T-cell (primary cell): ENCODE data around the gene FTCD. TPM values are rescaled to one million over a fixed set of nuclear protein-coding genes. Genes with fewer than 3 reads are reported as not detected.

Experiments
- ATAC-seq, 4 experiments: fragments of 200-7000 bp in 3 of 4; fragments of 150-1000 bp in 1 of 4; cut with Tn5 transposase; replicated peaks in 1 of 4; 1 replicate in 3 of 4; 2 replicates in 1 of 4; pipeline ENCODE4 v1.10.0; 2021; ENCODE audit warnings: moderate library complexity in 3 of 4, mild to moderate bottlenecking in 2 of 4, moderate number of reproducible peaks in 1 of 4
- CTCF ChIA-PET, 2 donors: fragments of 300-600 bp; sonication (Branson Sonifier 250); formaldehyde crosslinking; loops; one replicate each; lab custom pipeline; 2022; ENCODE audit warnings: antibody characterized with exemption in 2 of 2; lab: Charles Lee
- POLR2A ChIA-PET, 2 donors: fragments of 300-600 bp; sonication (Branson Sonifier 250); formaldehyde crosslinking; loops; one replicate each; lab custom pipeline; 2022; ENCODE audit warnings: antibody characterized with exemption in 2 of 2; lab: Charles Lee
- DNase-seq, 35 experiments: peaks; one replicate each; pipeline versions ENCODE4 v3.0.0 to v3.0.0-alpha.2; 2013 to 2023
- H3K27ac ChIP-seq: one replicate; pipeline ENCODE4 v1.5.1; 2013; ENCODE audit warnings: low read length
- H3K27me3 ChIP-seq, 2 experiments: replicated peaks in 1 of 2; 1 replicate in 1 of 2; 2 replicates in 1 of 2; pipeline versions ENCODE4 v1.6.1 to v1.7.0; 2013; ENCODE audit warnings: low read length in 1 of 2, mixed read lengths in 1 of 2; ENCODE audit not compliant: control insufficient read depth in 2 of 2, insufficient read depth in 2 of 2; ENCODE audit errors: extremely low read depth in 1 of 2
- H3K36me3 ChIP-seq, 2 donors: 1 replicate in 1 of 2; 2 replicates in 1 of 2; pipeline versions ENCODE4 v1.6.1 to v1.7.0; 2013; ENCODE audit warnings: low read length in 1 of 2; ENCODE audit not compliant: control insufficient read depth in 2 of 2, insufficient read depth in 1 of 2; ENCODE audit errors: extremely low read depth in 1 of 2
- H3K4me1 ChIP-seq, 2 experiments: 1 replicate in 1 of 2; 2 replicates in 1 of 2; pipeline versions ENCODE4 v1.6.1 to v1.7.0; 2013; ENCODE audit warnings: low read length in 2 of 2, mixed read lengths in 1 of 2; ENCODE audit not compliant: insufficient read depth in 2 of 2, control insufficient read depth in 1 of 2; ENCODE audit errors: extremely low read depth in 1 of 2
- H3K4me3 ChIP-seq, 2 donors: 1 replicate in 1 of 2; 2 replicates in 1 of 2; pipeline versions ENCODE4 v1.5.1 to v1.7.0; 2013; ENCODE audit warnings: mild to moderate bottlenecking in 2 of 2, low read length in 1 of 2, moderate library complexity in 1 of 2; ENCODE audit not compliant: control insufficient read depth in 1 of 2; ENCODE audit errors: extremely low read depth in 1 of 2
- H3K9me3 ChIP-seq: 2 replicates; pipeline ENCODE4 v1.7.0; 2013
- H3K27ac Mint-ChIP-seq, 2 donors: one replicate each; pipeline ENCODE4 v1.8.0; 2020 to 2021; ENCODE audit warnings: mild to moderate bottlenecking in 2 of 2, mixed read lengths in 2 of 2
- H3K27me3 Mint-ChIP-seq, 2 donors: one replicate each; pipeline ENCODE4 v1.8.0; 2021 to 2022; ENCODE audit warnings: mixed read lengths in 2 of 2
- H3K36me3 Mint-ChIP-seq: one replicate; pipeline ENCODE4 v1.8.0; 2021; ENCODE audit warnings: mixed read lengths
- H3K4me1 Mint-ChIP-seq, 3 donors: one replicate each; pipeline ENCODE4 v1.8.0; 2020 to 2022; ENCODE audit warnings: mixed read lengths in 3 of 3, mild to moderate bottlenecking in 1 of 3
- H3K4me3 Mint-ChIP-seq, 3 donors: one replicate each; pipeline ENCODE4 v1.8.0; 2020 to 2022; ENCODE audit warnings: mild to moderate bottlenecking in 3 of 3, mixed read lengths in 3 of 3, moderate library complexity in 3 of 3
- H3K9me3 Mint-ChIP-seq, 3 donors: one replicate each; pipeline ENCODE4 v1.8.0; 2020 to 2022; ENCODE audit warnings: mixed read lengths in 3 of 3
- WGBS: methylation state at CpG from one replicate; pipeline ENCODE4 v1.1.5; 2013; ENCODE audit warnings: missing lambda C conversion rate; ENCODE audit not compliant: insufficient coverage; 5-methylcytosine and 5-hydroxymethylcytosine counted together
- total RNA-seq, 35 experiments: library from RNA in 6 of 35; stranded (reverse) in 6 of 35; fragments of 120-200 nt in 1 of 35; gene quantifications; one replicate each; pipeline versions ENCODE4 v1.2.1 to v1.2.4 and lab custom pipeline; 2013 to 2026

The FTCD gene
- total RNA-seq, 5 donors from 2014 or later (not counting 1 experiment from before 2014, with no cell fraction given) = 0.95 to 6.1 (median 2.5) TPM; not detected in 1

GRCh38 chr21:46191686-46192575, 36.6 kb upstream of the FTCD start:
- Histone ChIP-seq H3K36me3 (peaks cover 20 to 39% of the 10 kb centered on the region in 2 donors), H3K27ac (no peak overlapping the region), H3K27me3 (no peaks in the 10 kb centered on the region), H3K9me3 (no peaks in the 10 kb centered on the region), H3K4me1 (no peaks in the 10 kb centered on the region), H3K4me3 (no peak overlapping the region)
- Mint-ChIP-seq H3K27me3 (no peaks in the 10 kb centered on the region), H3K9me3 (no peaks in the 10 kb centered on the region), H3K27ac (no peak overlapping the region), H3K4me1 (no peaks in the 10 kb centered on the region), H3K4me3 (no peak overlapping the region), H3K36me3 (peaks cover 21% of the 10 kb centered on the region)
- no peak for ATAC-seq
- ChIA-PET POLR2A (no interaction called here), CTCF (no interaction called here)
- peak in 1 of 35 experiments; percentile 3 for DNase-seq
- WGBS = 96% methylated on average over 16 of the region's 20 CpGs

DNA sequence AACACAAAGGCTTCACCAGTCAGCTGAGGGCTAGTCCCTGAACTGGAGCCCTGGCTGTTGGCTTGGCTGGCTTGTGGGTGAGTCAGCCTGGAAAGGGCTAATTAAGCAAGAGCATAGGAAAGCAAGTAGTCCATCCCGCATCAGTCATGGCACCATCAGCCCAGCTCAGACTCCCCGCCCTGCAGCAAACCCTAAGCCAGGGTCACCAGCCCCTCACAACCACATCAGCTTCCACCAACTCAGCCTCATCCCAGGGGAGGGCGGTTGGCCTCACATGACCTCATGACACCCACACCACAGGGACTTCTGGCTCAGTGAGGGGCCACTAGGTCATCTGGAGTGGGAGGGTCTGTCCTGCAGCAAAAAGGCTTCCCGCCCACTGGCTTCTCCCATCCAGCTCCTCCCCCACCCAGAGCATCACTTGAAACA, 35.9 kb upstream of the FTCD start:
- ATAC-seq (no peak), DNase-seq (no peak)
- Histone ChIP-seq H3K4me1 (no peaks in the 10 kb centered on the region), H3K4me3 (no peak overlapping the region), H3K9me3 (no peaks in the 10 kb centered on the region), H3K36me3 (peaks cover 20 to 33% of the 10 kb centered on the region in 2 donors), H3K27me3 (no peaks in the 10 kb centered on the region), H3K27ac (no peak overlapping the region)
- CTCF ChIA-PET = no interaction called here
- H3K27me3 Mint-ChIP-seq = no peaks in the 10 kb centered on the region
- POLR2A ChIA-PET = no interaction called here
- WGBS = 96% methylated on average over 3 of the region's 4 CpGs
- H3K36me3 Mint-ChIP-seq = peaks cover 14% of the 10 kb centered on the region
- no peak overlapping the region for H3K27ac Mint-ChIP-seq
- no peaks in the 10 kb centered on the region for H3K9me3 Mint-ChIP-seq
- no peak overlapping the region for H3K4me3 Mint-ChIP-seq
- H3K4me1 Mint-ChIP-seq = no peaks in the 10 kb centered on the region

- Histone ChIP-seq H3K27me3 (no peaks in the 10 kb centered on the region), H3K9me3 (no peaks in the 10 kb centered on the region), H3K36me3 (peaks cover 15 to 27% of the 10 kb centered on the region in 2 donors), H3K27ac (no peak overlapping the region), H3K4me3 (no peak overlapping the region), H3K4me1 (no peaks in the 10 kb centered on the region)
- POLR2A ChIA-PET = no interaction called here
- ATAC-seq (no peak), DNase-seq (no peak)
- peaks cover 0 to 1% (median under 1%) of the 10 kb centered on the region in 3 donors for H3K4me1 Mint-ChIP-seq
- CTCF ChIA-PET = interaction anchor here in 1 of 2 donors (0.6 kb wide), 1 partner anchor 15 kb away, joined by 3 read pairs; no protein-coding TSS in a partner anchor
- H3K27ac Mint-ChIP-seq = no peak overlapping the region
- no peaks in the 10 kb centered on the region for H3K27me3 Mint-ChIP-seq
- H3K36me3 Mint-ChIP-seq = peaks cover 12% of the 10 kb centered on the region
- 89% methylated on average over 11 of the region's 15 CpGs for WGBS
- no peaks in the 10 kb centered on the region for H3K9me3 Mint-ChIP-seq
- H3K4me3 Mint-ChIP-seq = no peak overlapping the region
These were observed 35.2 kb upstream of the FTCD start for GRCh38 chr21:46190491-46191131.

- Mint-ChIP-seq H3K27ac (no peak overlapping the region), H3K27me3 (peaks cover 0 to 5% of the 10 kb centered on the region in 2 donors), H3K9me3 (no peaks in the 10 kb centered on the region), H3K4me3 (no peak overlapping the region), H3K36me3 (peaks cover 12% of the 10 kb centered on the region), H3K4me1 (peaks cover 3 to 7% (median 3%) of the 10 kb centered on the region in 3 donors)
- WGBS = 97% methylated on average over 13 of the region's 14 CpGs
- H3K4me3 ChIP-seq = no peak overlapping the region
- H3K27me3 ChIP-seq = no peaks in the 10 kb centered on the region
- ATAC-seq (no peak), DNase-seq (no peak)
- POLR2A ChIA-PET = no interaction called here
- peaks cover 0 to 2% of the 10 kb centered on the region in 2 experiments for H3K4me1 ChIP-seq
- H3K36me3 ChIP-seq = peaks cover 11 to 22% of the 10 kb centered on the region in 2 donors
- H3K9me3 ChIP-seq = no peaks in the 10 kb centered on the region
- H3K27ac ChIP-seq = no peak overlapping the region
- CTCF ChIA-PET = interaction anchor here in 1 of 2 donors (0.6 kb wide), 1 partner anchor 14 kb away, joined by 3 read pairs; no protein-coding TSS in a partner anchor
These were observed 34.6 kb upstream of the FTCD start for GRCh38 chr21:46189959-46190490.

DNA sequence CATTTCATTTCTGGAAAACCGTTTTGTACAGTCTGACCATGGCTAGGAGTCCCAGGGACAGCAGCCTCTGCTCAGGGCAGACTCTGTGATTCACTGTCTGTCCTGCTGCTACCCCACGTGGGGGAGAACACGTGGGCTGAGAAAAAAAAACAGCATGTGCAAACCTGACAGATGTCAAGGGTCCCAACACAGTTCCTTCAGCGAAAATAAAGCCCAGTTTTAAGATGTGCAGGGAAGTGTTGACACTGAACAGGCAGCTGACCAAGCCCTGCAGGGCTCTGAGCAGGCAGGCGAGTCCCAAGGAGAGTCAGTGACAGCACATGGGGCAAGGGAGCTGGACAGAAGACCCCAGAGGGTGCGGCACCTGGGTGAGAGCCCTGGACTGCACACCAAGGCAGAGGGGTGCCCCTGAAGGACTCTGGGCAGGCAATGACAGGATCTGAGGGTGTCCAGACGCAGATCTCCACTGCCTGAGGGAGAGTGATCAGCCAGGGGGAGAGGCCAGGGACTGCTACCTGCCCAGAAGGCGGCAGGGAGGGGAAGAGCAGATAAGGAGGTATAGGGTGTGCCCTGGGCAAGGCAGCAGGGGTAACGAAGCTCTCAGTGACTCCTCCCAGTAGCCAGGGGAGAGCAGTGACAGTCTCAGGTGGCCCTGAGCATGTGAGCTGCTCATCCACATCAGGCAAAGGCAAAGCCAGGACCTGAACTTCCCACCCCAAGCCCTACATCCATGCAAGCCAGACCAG, 34.0 kb upstream of the FTCD start:
- CTCF ChIA-PET = no interaction called here

More for the DNA sequence above, 34.0 kb upstream of the FTCD start:
- H3K4me1 ChIP-seq = peaks cover 0 to 7% of the 10 kb centered on the region in 2 experiments
- H3K27me3 ChIP-seq = peaks cover 0 to 6% of the 10 kb centered on the region in 2 experiments
- H3K27ac ChIP-seq = no peak overlapping the region
- Mint-ChIP-seq H3K27me3 (peaks cover 0 to 5% of the 10 kb centered on the region in 2 donors), H3K9me3 (no peaks in the 10 kb centered on the region), H3K4me1 (peaks cover 6 to 11% (median 6%) of the 10 kb centered on the region in 3 donors), H3K36me3 (peaks cover 11% of the 10 kb centered on the region), H3K4me3 (no peak overlapping the region), H3K27ac (no peak overlapping the region)
- H3K36me3 ChIP-seq = peaks cover 7 to 16% of the 10 kb centered on the region in 2 donors
- DNase-seq = peak in 1 of 35 experiments; percentile 4
- no peaks in the 10 kb centered on the region for H3K9me3 ChIP-seq
- WGBS = 82% methylated on average over 8 of the region's 9 CpGs
- H3K4me3 ChIP-seq = no peak overlapping the region
- POLR2A ChIA-PET = no interaction called here
- no peak for ATAC-seq
